H4 (cell line): Measurements from ENCODE around the gene ERFL. TPM values are rescaled to one million over a fixed set of nuclear protein-coding genes. Genes with fewer than 3 reads are reported as not detected.
"Not testable (repeated sequence)": the region's sequence is repeated elsewhere in the genome, so short reads cannot be mapped to it uniquely, and the experiment has no call there.

Experiments used
- DNase-seq: peaks from one replicate; pipeline ENCODE4 v3.0.0-alpha.2; 2015; ENCODE audit warnings: low spot score
- total RNA-seq: library from RNA; depleted of rRNA; stranded (reverse); fragments of >200 nt; shearing (Covaris generic); gene quantifications from 2 replicates; pipeline ENCODE4 v1.2.3, GENCODE V29; 2014

ERFL gene
- total RNA-seq, 1 experiment from 2014 or later, result not detected

GRCh38 chr19:41926763-41927496 lies 1.3 kb downstream of the ERFL start:
- no peak for DNase-seq

GRCh38 chr19:41926028-41926762 lies 2.1 kb downstream of the ERFL start:
- no peak for DNase-seq

DNA sequence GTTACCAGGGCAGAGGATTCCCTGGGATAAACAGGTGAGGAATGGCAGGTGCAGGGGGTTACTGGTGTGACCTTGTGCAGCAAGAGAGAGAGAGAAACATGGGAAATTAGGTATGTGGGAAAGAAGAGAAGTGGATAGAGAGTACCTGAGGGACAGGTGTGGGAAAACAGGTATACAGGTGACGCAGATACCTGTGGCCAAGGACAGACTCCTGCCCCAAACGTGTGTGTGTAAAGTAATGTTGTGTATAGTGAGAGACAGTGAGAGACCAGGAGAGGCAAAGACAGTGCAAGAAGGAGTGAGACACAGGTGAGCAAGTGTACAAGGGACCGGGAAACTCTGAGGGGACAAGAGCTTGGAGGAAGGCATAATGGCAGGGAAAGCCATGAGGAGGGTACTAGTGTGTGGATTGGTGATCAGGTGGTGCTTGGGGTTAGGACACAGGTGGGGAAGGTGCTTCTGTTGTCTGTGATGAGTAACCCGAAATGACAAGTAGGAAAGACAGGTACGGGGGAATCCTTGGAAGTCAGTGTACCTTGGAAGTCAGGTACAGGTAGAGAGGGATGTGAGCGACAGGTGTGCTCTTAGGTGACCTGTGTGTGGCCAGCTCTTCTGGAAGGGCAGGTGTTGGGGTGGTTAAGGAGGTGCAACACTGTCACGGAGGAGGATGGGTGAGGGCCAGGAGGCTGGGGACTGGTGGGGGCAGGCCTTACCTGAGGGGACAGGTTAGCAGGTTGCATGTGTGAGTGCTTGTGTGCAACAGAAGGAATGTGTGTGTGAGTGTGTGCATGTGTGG lies 2.8 kb downstream of the ERFL start:
- no peak for DNase-seq

DNA sequence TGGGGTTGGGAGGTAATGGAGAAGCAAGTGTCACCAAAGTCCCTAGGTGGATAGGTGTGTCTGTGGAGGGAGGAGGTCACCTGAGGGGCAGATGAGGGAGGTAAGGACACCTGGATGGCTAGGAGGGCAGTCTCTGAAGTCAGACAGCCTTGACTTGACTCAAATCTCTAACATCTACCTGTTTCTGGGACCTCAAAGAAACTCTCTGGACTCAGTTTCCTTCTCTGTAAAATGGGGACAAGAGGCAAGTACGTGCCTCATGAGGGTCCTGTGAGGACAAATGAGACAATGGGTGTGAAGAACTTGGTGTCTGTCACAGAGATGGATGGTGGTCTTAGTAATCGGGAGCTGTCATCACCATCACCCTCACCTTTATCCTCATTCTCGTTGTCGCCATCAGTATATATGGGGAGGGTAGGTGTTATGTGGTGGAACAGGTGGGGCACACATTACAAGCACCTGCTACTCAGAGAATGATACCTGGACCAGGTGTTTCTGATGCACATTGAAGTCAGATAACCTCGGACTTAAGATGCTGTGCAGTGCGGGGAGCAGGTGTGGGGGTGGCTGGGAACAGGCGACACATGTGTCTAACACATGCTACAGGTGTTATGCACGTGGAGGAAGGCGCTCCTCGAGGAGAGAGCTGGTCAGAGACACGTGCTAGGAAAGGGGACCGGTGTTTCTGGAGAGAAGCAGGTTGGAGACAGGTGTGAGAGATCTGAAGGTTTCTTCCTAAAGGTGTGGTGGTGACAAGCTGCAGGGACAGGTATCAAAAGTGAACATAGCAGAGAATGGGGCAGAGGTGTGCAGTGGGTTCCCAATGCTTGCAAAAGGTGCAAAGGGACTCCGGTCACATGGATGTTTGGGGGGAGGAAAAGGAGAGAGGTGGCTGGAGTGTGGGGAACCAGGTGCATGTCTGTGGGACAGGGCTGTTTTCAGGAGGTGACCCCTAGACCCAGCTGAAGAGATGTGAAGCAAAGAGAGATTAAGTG lies 3.8 kb downstream of the ERFL start:
- DNase-seq, result no peak

DNA sequence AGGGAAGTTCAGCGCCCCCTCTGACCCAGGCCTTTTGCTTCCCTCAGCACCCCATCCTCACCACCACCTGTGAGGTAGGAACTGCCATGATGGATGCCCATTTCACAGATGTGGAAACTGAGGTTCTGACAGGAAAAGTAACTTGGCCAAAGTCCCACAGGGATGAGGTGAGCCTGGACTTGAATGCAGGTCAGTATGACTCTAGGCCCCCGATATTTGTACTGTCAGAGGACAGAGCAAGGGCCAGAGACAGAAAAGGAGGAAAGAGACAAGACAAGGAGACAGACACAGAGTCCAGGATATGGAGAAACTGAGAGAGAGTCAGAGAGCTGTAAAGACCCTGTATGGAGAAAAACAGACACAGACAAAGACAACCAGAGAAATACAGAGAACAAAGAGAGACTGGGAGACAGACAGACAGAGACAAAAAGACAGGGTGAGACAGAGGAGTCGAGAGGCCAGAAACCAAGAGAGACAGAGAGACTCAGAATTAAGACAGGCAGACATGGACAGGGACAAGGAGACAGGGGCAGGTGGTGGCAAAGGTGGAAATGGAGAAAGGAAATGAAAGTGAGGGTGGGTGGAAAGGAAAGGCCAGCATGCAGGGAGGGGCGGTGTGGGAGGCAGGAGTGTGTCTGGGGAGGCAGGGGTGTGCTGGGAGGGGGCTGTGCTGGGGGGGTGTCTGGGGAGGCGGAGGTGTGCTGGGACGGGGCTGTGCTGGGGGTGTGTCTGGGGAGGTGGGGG lies 5.0 kb downstream of the ERFL start:
- DNase-seq, result no peak

- DNase-seq, result no peak
Observed at GRCh38 chr19:41922585-41922984, 5.7 kb downstream of the ERFL start.

DNA sequence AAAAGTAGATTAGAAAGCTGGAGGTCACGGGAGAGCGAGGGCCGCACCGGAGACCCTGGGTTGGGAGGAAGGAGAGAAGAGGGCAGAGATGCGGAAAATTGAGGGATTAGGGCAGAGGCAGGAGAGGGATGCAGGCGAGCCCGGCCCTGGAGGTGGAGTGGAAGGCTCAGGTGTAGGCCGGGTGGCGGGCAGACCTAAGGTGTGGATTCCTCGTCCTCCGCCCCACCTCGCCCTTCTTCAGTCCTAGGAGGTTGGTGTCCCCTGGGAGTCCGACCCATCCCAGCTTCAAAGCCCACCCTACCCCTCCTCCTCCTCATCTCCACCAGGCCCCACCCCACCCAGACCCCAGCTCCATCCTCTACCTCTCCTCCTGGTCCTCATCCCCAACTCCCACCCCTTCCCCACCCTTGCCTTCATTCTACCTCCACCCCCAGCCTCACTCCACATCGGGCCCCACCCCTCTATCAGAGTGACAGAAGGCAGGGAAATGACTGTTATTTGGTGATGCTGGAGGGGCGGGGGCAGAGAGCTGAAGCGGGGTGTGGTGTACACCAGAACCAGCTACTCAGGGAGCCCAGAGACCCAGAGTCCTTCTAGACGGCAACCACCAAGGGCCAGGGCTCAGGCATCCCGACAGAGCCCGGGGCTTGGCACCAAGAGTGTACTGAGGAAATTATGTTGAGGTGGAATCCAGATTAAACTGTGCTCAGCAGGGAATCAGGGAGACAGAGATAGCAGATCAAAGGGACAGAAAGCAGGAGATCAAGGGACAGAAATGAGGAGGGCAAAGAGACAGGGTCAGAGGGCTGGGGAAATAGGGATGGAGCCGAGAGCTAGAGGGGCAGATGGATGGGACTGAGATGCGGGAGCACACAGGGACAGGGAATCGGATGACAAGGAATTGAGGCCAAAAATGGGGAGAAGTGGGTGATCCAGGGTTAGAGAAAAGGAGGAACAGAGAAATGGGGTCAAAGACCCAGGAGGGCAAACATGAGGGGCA lies 6.4 kb downstream of the ERFL start:
- DNase-seq, result no peak

DNA sequence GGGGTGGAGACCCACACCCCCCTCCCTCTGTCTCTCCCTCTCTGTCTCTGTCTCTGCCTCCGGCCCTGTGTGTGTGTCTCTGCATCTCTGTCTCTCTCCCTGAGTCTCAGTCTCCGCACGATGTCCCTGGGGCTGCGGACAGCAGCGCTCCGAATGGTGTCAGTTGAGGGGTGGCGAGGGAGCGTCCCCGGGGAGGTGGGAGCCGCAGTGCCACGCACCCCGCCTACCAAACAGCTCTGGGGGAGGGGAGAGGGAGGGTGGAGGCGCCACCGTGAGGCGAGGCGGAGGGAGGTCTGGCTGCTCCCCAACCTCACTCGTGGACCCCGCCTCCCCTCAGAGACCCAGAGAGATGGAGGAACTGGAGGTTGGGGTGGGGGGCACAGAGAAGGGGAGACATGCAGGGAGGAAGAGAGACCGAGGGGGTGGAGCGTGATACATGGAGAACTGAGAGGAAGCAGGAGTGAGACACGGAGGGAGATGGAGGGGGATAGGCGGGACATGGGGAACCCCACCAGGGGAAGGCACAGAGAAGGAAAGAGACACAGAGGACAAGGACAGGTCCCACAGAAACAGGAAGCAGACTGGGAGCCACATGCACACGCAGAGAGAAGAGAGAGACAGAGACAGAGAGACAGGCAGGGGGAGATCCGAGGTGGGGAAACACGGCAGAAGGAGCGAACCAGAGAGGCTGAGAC lies 7.2 kb downstream of the ERFL start:
- no peak for DNase-seq

GRCh38 chr19:41919948-41920712 lies 8.1 kb downstream of the ERFL start:
- no peak for DNase-seq

DNA sequence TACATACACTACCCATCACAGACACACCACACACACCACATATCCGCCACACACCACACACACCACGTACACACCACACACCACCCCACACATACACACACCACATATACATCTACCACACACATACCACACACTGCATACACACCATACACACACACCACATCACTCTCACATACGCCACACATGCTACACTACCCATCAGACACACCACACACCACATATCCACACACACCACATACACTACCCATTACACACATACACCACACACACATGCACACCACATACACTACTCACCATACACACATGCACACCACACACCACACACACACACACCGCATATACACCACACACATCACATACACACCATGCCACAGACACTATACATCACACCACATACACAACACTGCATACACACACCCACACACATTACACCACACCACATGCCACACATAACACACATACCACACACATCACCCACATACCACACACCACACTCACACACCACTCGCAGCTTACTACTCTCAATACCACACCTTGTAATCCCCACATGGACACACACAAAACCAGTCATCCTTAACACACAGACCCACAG lies 9.5 kb downstream of the ERFL start:
- no peak for DNase-seq

DNA sequence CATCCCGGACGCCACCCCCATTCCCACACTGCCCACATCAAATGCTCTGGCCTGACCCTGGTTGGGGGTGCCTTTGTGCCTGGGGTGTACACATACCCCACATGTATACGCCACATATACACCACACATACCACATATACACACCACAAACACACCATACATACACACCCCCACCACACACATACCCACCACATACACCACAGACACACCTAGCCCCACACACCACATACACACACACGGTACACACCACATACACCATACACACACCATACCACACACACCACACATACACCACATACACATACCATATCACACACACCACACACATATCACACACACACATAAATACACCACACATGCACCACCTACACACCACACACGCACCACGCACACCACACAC lies 10.2 kb downstream of the ERFL start:
- DNase-seq, result no peak

- no peak for DNase-seq
Observed at GRCh38 chr19:41917676-41918075, 10.6 kb downstream of the ERFL start.

- no peak for DNase-seq
Observed at GRCh38 chr19:41915776-41916414, 12.4 kb downstream of the ERFL start.

GRCh38 chr19:41915021-41915775 lies 13.1 kb downstream of the ERFL start:
- no peak for DNase-seq

- not testable (repeated sequence) for DNase-seq
Observed at GRCh38 chr19:41914424-41914834, 13.8 kb downstream of the ERFL start.
